ENCODE results near the gene SHD. TPM values are rescaled to one million over a fixed set of nuclear protein-coding genes. Genes with fewer than 3 reads are reported as not detected.

The SHD gene
- total RNA-seq, 1 experiment from 2014 or later, result not detected

DNA sequence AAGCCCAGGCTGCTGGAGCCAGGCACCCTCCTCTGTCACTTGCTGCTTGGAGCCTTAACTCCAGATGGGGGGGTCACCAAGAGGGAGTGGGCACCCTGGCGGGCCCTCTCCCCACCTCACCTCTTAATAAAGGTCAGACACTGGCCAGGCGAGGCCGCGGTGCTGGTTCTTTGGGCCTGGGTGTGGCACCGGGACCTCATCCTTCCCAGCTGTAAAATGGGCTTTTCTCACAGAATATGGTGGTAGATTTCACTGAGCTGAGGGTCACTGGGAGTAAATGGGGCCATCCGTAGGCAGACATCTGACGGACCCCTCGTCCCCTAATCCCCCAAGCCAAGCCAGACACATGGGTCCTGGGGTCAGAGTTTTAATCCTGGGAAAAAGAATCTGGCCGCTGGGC lies 44.6 kb downstream of the SHD start:
- H3F3A ChIP-seq (ENCODE audit: insufficient read depth, low read depth), result no peaks in the 10 kb centered on the region
- ChIA-PET POLR2A (ENCODE audit: unreplicated experiment) (no interaction called here), CTCF (no interaction called here)
- H3K4me1 ChIP-seq (replicated peaks; ENCODE audit: insufficient read depth), result no peaks in the 10 kb centered on the region
- H3K27ac ChIP-seq, result no peak overlapping the region
- H3K9me3 ChIP-seq (ENCODE audit: insufficient read depth, low read depth), result no peaks in the 10 kb centered on the region
- intact Hi-C loops (cut with micrococcal nuclease; ENCODE audit: unreplicated experiment), result no loop called here
- BruUV-seq (replicated peaks), result no TSS peak
- H3K36me3 ChIP-seq (ENCODE audit: low read depth), result no peaks in the 10 kb centered on the region
- no peak overlapping the region for H2AFZ ChIP-seq
- no peaks in the 10 kb centered on the region for H3K9me2 ChIP-seq (ENCODE audit: insufficient read depth)
- no peaks in the 10 kb centered on the region for H4K20me1 ChIP-seq (ENCODE audit: insufficient read depth)
- no peak overlapping the region for H3K4me2 ChIP-seq
- no peak overlapping the region for H3K4me3 ChIP-seq
- TF ChIP-seq, protein P1, sequence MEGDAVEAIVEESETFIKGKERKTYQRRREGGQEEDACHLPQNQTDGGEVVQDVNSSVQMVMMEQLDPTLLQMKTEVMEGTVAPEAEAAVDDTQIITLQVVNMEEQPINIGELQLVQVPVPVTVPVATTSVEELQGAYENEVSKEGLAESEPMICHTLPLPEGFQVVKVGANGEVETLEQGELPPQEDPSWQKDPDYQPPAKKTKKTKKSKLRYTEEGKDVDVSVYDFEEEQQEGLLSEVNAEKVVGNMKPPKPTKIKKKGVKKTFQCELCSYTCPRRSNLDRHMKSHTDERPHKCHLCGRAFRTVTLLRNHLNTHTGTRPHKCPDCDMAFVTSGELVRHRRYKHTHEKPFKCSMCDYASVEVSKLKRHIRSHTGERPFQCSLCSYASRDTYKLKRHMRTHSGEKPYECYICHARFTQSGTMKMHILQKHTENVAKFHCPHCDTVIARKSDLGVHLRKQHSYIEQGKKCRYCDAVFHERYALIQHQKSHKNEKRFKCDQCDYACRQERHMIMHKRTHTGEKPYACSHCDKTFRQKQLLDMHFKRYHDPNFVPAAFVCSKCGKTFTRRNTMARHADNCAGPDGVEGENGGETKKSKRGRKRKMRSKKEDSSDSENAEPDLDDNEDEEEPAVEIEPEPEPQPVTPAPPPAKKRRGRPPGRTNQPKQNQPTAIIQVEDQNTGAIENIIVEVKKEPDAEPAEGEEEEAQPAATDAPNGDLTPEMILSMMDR (conservative IDR thresholded peaks at IDR 0.05), result no peak
- no peak for TF ChIP-seq EZH2 (IDR thresholded peaks at IDR 0.05; ENCODE audit: low read depth)
- H3K27me3 ChIP-seq (ENCODE audit: insufficient read depth, low read depth), result no peaks in the 10 kb centered on the region
- no peaks in the 10 kb centered on the region for H3K79me2 ChIP-seq (ENCODE audit: low read depth)
- no peak for DNase-seq

DNA sequence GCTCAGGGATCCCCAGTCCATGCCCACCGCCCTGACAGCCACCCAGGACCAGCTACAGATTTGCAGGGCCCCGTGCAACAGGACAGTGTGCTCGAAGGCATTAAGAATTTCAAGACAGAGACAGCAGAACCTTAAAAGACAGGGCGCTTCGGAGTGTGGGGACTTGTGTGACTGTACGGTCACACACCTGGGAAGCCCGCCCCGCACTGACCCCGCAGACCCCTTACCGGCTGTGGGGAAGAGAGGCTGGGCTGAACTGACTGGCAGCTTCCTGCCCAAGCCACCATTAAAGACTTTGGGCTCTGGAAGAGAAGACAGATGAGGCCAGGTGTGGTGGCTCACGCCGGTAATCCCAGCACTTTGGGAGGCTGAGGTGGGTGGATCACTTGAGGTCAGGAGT lies 45.2 kb downstream of the SHD start:
- CTCF ChIA-PET, result no interaction called here
- POLR2A ChIA-PET (ENCODE audit: unreplicated experiment), result no interaction called here
- no peaks in the 10 kb centered on the region for H3K9me3 ChIP-seq (ENCODE audit: insufficient read depth, low read depth)
- intact Hi-C loops (cut with micrococcal nuclease; ENCODE audit: unreplicated experiment), result no loop called here
- no peaks in the 10 kb centered on the region for H3K36me3 ChIP-seq (ENCODE audit: low read depth)
- H3K4me1 ChIP-seq (replicated peaks; ENCODE audit: insufficient read depth), result no peaks in the 10 kb centered on the region
- no peak overlapping the region for H3K4me3 ChIP-seq
- H3K79me2 ChIP-seq (ENCODE audit: low read depth), result no peaks in the 10 kb centered on the region
- no peak overlapping the region for H2AFZ ChIP-seq
- H3K9me2 ChIP-seq (ENCODE audit: insufficient read depth), result no peaks in the 10 kb centered on the region
- H4K20me1 ChIP-seq (ENCODE audit: insufficient read depth), result no peaks in the 10 kb centered on the region
- no peak overlapping the region for H3K27ac ChIP-seq
- DNase-seq, result no peak
- TF ChIP-seq, protein P1 (conservative IDR thresholded peaks at IDR 0.05), result no peak
- no peak for TF ChIP-seq EZH2 (IDR thresholded peaks at IDR 0.05; ENCODE audit: low read depth)
- no peaks in the 10 kb centered on the region for H3K27me3 ChIP-seq (ENCODE audit: insufficient read depth, low read depth)
- H3F3A ChIP-seq (ENCODE audit: insufficient read depth, low read depth), result no peaks in the 10 kb centered on the region
- no TSS peak for BruUV-seq (replicated peaks)
- no peak overlapping the region for H3K4me2 ChIP-seq

DNA sequence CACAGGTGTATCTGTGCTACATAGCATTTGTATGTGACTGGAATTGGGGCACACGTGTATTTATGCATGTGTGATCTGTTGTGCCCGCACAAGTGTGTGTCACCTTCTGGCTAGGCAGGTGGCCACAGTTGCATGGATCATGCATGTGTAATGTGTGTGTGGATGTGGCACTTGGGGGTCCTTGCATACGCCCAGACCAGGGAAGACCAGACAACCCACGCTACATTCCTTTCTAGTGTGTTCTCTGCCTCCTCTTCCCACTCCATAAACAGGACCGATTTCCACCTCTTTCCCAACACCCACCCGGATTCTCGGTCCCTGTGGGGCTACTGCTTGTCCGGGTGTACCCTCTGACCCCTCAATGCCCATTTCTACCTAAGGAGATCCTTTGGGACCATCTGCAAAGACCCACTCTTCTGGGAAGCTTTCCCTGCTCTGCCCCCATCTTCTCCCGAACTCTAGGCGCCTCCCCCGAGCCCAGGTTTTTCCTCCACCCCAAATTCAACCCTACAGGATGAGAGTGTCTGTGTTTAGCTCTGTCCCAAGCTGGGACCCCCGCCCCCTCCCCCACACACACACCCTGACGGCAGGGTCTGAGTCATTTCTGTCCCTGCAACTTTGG lies 47.3 kb downstream of the SHD start:
- POLR2A ChIA-PET (ENCODE audit: unreplicated experiment), result no interaction called here
- TF ChIP-seq, protein P1 (conservative IDR thresholded peaks at IDR 0.05), result no peak
- no peak for TF ChIP-seq EZH2 (IDR thresholded peaks at IDR 0.05; ENCODE audit: low read depth)
- Histone ChIP-seq H3K4me2 (no peak overlapping the region), H2AFZ (no peak overlapping the region), H3K79me2 (ENCODE audit: low read depth) (no peaks in the 10 kb centered on the region), H3K9me2 (ENCODE audit: insufficient read depth) (no peaks in the 10 kb centered on the region), H3K36me3 (ENCODE audit: low read depth) (no peaks in the 10 kb centered on the region), H3K27ac (no peak overlapping the region), H3K4me3 (no peak overlapping the region), H3K9me3 (ENCODE audit: insufficient read depth, low read depth) (no peaks in the 10 kb centered on the region), H3K4me1 (replicated peaks; ENCODE audit: insufficient read depth) (no peaks in the 10 kb centered on the region), H4K20me1 (ENCODE audit: insufficient read depth) (no peaks in the 10 kb centered on the region), H3K27me3 (ENCODE audit: insufficient read depth, low read depth) (no peaks in the 10 kb centered on the region), H3F3A (ENCODE audit: insufficient read depth, low read depth) (no peaks in the 10 kb centered on the region)
- CTCF ChIA-PET, result no interaction called here
- BruUV-seq (replicated peaks), result no TSS peak
- DNase-seq, result no peak
- intact Hi-C loops (cut with micrococcal nuclease; ENCODE audit: unreplicated experiment), result no loop called here
